GM11168 (cell line): ENCODE data around the gene SLC22A7.

ENCODE experiments used
- in situ Hi-C: fragments of 300-500 bp; cut with MboI; formaldehyde crosslinking; loops from one replicate; pipeline ENCODE4 v1.12.0; 2022; ENCODE audit warnings: low sequenced_read_pairs; ENCODE audit not compliant: unreplicated experiment

SLC22A7 gene

GRCh38 chr6:43297644-43298564 lies at the start of gene SLC22A7:
TSS of gene SLC22A7 (plus strand) at chr6:43298260. CDS start at chr6:43298359, 99 bp downstream.
- in situ Hi-C loops: no loop called here

GRCh38 chr6:43248791-43249190 lies 49.3 kb upstream of the SLC22A7 start:
- in situ Hi-C loops: no loop called here

DNA sequence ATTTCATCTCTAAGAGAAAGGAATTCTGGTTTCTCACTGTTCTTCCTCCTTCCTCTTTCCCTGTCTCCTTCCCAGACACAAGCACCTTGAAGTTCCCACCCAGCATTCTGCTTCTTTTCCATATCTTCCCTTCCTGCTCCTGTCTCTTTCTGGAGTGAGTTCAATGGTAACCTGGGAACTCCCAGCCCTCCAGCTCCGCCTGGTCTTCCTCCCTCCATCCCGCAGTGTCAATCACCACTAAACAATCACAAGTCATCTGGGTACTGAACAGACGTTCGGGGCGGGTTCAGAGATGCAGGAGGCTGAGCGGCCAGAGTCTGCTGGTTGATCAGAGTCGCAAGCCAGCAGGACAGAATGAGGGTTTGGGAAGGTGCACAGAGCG lies 47.1 kb upstream of the SLC22A7 start:
- in situ Hi-C loops: no loop called here

- in situ Hi-C loops: no loop called here
These were observed 44.7 kb upstream of the SLC22A7 start for GRCh38 chr6:43253401-43253800.

GRCh38 chr6:43254138-43254817 lies 43.8 kb upstream of the SLC22A7 start:
- in situ Hi-C loops: no loop called here

GRCh38 chr6:43254846-43255245 lies 43.2 kb upstream of the SLC22A7 start:
- in situ Hi-C loops: no loop called here

DNA sequence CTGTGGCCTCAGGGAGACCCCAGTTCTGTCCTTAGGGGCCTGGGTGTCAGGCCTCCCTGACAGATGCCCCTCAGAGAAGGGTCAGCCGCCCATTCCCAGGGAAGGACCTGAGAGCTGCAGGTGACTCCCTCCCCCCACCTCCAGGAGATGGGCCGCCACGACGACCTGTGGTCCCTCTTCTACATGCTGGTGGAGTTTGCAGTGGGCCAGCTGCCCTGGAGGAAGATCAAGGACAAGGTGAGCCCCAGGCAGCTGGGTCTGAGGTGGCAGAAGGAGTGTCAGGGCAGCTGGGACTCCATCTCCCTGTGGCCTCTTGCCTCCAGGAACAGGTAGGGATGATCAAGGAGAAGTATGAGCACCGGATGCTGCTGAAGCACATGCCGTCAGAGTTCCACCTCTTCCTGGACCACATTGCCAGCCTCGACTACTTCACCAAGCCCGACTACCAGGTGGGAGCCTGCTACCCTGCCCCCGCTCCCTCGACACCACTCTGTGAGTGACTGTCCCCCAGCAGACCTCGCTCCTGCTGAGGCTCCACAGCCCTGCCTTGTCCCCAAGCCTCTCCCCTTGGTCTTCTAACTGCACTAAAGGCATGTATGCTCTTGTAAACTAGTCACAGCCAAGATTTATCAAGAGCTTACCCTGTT lies 42.5 kb upstream of the SLC22A7 start:
- in situ Hi-C loops: no loop called here

- in situ Hi-C loops: no loop called here
These were observed 41.2 kb upstream of the SLC22A7 start for GRCh38 chr6:43256670-43257366.

DNA sequence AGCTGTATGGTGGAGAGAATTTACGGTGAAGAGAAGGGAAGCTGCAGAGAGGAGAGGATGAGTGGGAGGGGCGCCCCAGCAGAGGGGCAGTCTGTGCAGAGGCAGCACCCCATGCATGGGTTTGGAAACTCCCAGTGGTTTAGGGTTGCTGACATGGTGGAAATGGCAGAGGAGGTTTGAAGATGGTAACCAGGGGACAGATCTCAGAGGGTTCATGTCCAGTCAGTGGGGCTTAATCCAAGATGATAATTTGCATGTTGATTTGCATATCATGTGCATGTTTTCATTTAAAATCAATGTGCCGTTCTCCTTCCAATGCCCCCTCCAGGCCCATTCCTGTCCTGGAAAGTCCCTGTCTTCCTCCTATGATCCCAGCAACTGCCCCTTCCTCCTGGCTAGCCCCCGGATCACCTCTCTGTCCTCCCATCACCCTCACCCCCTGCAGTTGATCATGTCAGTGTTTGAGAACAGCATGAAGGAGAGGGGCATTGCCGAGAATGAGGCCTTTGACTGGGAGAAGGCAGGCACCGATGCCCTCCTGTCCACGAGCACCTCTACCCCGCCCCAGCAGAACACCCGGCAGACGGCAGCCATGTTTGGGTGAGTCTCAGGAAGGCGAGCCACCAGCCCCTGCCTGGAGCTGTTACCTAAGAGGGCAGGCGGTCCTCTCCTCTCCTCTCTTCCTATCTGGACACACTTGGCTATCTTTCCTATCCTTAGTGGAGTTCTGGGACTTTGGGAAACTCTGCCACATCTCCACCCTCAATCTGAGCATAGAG lies 40.5 kb upstream of the SLC22A7 start:
- in situ Hi-C loops: no loop called here

- in situ Hi-C loops: no loop called here
These were observed 39.9 kb upstream of the SLC22A7 start for GRCh38 chr6:43258180-43258579.

DNA sequence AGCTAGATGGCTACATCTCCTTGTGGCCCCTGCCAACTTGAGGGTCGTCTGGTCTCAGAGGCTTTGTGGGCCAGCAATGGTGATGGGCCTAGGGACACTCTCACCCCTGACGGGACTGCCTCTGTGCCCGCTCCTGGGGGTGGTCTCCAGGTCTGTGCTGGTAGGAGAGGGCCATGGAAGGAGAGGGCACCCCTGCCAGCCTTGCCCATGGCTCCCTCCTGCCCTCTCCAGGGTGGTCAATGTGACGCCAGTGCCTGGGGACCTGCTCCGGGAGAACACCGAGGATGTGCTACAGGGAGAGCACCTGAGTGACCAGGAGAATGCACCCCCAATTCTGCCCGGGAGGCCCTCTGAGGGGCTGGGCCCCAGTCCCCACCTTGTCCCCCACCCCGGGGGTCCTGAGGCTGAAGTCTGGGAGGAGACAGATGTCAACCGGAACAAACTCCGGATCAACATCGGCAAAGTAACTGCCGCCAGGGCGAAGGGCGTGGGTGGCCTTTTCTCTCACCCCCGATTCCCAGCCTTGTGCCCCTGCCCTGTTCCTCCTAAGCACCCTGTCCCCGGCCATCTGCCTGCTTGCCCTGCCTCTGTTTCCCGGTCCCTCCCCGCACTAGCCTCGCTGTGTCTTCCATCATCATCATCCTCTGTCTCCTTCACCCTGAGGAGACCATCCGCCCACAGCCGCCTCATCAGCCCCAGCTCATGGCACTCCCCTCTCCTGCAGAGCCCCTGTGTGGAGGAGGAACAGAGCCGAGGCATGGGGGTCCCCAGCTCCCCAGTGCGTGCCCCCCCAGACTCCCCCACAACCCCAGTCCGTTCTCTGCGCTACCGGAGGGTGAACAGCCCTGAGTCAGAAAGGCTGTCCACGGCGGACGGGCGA lies 39.0 kb upstream of the SLC22A7 start:
- in situ Hi-C loops: no loop called here

GRCh38 chr6:43260791-43261190 lies 37.3 kb upstream of the SLC22A7 start:
- in situ Hi-C loops: loop anchor here (10.0 kb wide), 2 partner anchors 144 to 244 kb away; no protein-coding TSS in a partner anchor

DNA sequence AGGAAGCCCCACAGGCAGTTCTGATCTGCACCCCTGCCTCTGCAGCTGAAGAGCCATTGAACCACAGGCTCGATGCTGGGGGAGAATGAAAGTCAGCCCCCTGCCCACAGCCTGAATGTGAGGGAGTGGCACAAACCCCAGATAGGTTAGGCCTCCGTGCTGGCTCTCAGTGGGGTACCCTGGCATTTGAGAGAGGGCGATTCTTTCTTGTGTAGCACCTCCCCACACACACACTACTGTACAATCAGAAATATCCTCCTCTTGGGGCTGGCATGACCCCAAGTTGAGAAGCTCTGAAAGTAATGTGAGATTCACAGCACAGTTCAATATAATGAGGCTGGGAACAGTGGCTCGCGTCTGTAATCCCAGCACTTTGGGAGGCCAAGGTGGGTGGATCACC lies 36.9 kb upstream of the SLC22A7 start:
- in situ Hi-C loops: loop anchor here (10.0 kb wide), 2 partner anchors 144 to 244 kb away; no protein-coding TSS in a partner anchor

- in situ Hi-C loops: loop anchor here (10.0 kb wide), 2 partner anchors 143 to 243 kb away; no protein-coding TSS in a partner anchor
These were observed 35.9 kb upstream of the SLC22A7 start for GRCh38 chr6:43262000-43262779.

DNA sequence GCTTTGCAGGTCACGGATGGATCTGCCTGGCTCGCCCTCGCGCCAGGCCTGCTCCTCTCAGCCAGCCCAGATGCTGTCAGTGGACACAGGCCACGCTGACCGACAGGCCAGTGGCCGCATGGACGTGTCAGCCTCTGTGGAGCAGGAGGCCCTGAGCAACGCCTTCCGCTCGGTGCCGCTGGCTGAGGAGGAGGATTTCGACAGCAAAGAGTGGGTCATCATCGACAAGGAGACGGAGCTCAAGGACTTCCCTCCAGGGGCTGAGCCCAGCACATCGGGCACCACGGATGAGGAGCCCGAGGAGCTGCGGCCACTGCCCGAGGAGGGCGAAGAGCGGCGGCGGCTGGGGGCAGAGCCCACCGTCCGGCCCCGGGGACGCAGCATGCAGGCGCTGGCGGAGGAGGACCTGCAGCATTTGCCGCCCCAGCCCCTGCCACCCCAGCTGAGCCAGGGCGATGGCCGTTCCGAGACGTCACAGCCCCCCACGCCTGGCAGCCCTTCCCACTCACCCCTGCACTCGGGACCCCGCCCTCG lies 35.2 kb upstream of the SLC22A7 start:
- in situ Hi-C loops: loop anchor here (10.0 kb wide), 2 partner anchors 142 to 242 kb away; no protein-coding TSS in a partner anchor

DNA sequence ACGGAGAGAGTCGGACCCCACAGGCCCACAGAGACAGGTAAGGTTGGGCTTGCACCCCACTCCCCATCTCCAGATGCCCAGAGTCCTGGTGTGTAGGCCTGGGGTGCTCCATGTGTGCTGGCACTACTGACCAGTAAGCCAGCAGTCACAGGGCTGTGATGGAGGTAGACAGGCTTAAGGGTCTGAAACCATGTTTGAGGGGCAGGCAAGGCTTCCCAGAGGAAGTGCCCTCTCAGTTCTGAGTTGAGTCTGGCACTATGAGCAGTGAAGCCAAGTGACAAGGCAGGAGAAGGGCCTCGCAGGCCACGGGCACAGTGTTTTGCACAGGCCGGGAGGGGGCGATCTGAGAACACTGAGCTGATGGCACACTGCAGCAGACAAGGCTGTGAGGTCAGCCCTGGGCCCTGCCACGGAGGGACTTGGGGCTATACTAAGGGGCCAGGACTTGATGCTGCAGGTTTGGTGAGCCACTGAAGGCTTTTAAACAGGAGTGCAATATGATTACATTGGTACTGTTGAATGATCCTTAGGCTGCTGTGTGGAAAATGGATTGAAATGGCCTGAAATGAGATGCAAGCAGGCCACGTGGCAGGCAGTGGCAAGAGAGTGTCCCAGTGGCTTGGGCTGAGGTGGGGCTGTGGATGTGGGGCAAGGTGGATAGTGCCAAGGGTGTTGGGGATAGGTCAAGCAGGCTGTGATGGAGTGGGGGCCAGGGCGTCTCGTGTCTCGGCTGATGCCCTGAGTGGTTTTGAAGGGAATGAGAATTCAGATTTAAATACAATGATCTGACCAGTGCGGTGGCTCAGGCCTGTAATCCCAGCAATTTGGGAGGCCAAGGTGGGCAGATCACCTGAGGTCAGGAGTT lies 34.5 kb upstream of the SLC22A7 start:
- in situ Hi-C loops: loop anchor here (10.0 kb wide), 2 partner anchors 141 to 241 kb away; no protein-coding TSS in a partner anchor
